ENCODE data around the gene STK32B.

STK32B gene

DNA sequence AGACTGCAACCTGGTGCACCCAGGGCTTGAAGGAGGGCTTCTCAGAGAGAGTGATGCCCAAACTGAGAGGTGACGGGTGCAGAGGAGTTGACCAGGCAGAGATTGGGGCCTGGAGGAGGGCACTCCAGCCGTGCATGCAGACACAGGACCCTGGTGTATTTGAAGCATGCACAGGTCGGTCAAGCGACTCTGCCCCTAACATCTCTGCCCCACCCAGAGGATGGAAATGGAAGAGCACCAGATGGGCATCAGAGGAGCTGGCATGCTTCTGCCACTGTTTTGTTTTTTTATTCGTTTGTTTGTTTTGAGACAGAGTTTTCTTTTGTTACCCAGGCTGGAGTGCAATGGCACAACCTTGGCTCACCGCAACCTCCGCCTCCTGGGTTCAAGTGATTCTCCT lies 336.2 kb downstream of the STK32B start:
- peaks cover 2% of the 10 kb centered on the region for H3K36me3 Mint-ChIP-seq (ENCODE audit: insufficient read depth)
- H3K27ac Mint-ChIP-seq = no peak overlapping the region
- ATAC-seq (replicated peaks) (no peak), DNase-seq (no peak)
- no peaks in the 10 kb centered on the region for H3K9me3 Mint-ChIP-seq
- H3K27me3 Mint-ChIP-seq = peaks cover 0 to 14% of the 10 kb centered on the region in 2 donors
- H3K4me1 Mint-ChIP-seq (ENCODE audit: low read depth in 2 of 2) = peaks cover 0 to 2% of the 10 kb centered on the region in 2 donors
- no peak overlapping the region for H3K4me3 Mint-ChIP-seq

GRCh38 chr4:5389756-5390310 lies 338.6 kb downstream of the STK32B start:
- DNase-seq (no peak), ATAC-seq (replicated peaks) (no peak)
- H3K4me3 Mint-ChIP-seq = no peak overlapping the region
- H3K27ac Mint-ChIP-seq = no peak overlapping the region
- no peaks in the 10 kb centered on the region for H3K9me3 Mint-ChIP-seq
- H3K27me3 Mint-ChIP-seq = peaks cover 0 to 2% of the 10 kb centered on the region in 2 donors
- H3K36me3 Mint-ChIP-seq (ENCODE audit: insufficient read depth) = peaks cover 2% of the 10 kb centered on the region
- peaks cover 0 to 2% of the 10 kb centered on the region in 2 donors for H3K4me1 Mint-ChIP-seq (ENCODE audit: low read depth in 2 of 2)

DNA sequence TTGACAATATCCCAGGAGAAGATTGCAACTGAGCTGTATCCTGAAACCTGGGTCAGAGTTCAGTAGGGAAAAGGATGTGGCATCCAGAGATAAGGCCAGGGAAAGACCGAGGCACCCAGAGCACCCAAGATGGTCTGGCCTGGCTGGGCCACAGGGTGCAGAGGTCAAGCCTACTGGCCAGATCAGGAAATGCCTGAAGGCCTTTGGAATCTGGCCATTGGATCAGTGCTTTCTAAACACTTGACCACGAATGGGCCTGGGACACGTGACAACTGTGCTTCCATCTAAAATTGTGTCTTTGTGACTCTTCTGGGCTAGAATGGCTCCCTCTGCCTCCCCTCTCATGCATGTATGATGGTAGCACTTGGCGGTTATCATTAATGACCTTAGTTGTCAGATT lies 340.2 kb downstream of the STK32B start:
- H3K27ac Mint-ChIP-seq = no peak overlapping the region
- H3K27me3 Mint-ChIP-seq = no peaks in the 10 kb centered on the region
- no peaks in the 10 kb centered on the region for H3K36me3 Mint-ChIP-seq (ENCODE audit: insufficient read depth)
- H3K4me1 Mint-ChIP-seq (ENCODE audit: low read depth in 2 of 2) = peaks cover 0 to 1% of the 10 kb centered on the region in 2 donors
- ATAC-seq (replicated peaks) = no peak
- no peaks in the 10 kb centered on the region for H3K9me3 Mint-ChIP-seq
- no peak for DNase-seq
- H3K4me3 Mint-ChIP-seq = no peak overlapping the region

DNA sequence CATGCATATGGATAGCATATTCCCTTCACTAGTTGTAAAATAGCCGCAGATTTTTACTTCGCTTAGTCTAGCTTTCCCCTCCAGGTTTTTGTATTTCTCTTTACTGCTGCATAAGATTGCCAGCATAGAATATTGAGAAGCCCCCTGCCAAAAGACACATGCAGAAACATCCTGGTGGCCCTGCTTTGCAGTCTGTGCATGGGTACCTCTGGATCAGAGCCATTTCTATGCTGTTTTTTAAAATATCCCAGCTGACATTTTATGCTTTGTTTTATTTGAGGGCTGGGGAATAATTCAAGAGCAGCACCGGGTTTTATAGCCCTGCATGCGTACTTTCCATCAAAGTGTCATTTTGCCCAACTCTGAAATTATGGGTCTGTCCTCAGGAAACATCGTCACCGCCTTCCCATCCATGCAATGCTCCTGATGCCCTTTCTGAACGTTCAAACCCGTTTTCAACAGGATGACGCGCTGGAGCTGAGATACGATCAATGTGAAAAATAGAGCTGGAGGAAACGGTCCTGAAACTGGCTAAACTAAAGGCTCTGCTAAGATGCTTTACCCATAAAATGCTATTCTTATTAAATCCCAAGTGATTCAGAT lies 342.7 kb downstream of the STK32B start:
- ATAC-seq (replicated peaks) (no peak), DNase-seq (no peak)
- Mint-ChIP-seq H3K4me3 (no peak overlapping the region), H3K9me3 (no peaks in the 10 kb centered on the region), H3K36me3 (ENCODE audit: insufficient read depth) (no peaks in the 10 kb centered on the region), H3K4me1 (ENCODE audit: low read depth in 2 of 2) (peaks cover 0 to 2% of the 10 kb centered on the region in 2 donors), H3K27ac (no peak overlapping the region), H3K27me3 (no peaks in the 10 kb centered on the region)

- Mint-ChIP-seq H3K4me1 (ENCODE audit: low read depth in 2 of 2) (peaks cover 0 to 2% of the 10 kb centered on the region in 2 donors), H3K36me3 (ENCODE audit: insufficient read depth) (no peaks in the 10 kb centered on the region), H3K27ac (no peak overlapping the region), H3K27me3 (no peaks in the 10 kb centered on the region), H3K9me3 (no peaks in the 10 kb centered on the region), H3K4me3 (no peak overlapping the region)
- ATAC-seq (replicated peaks) (no peak), DNase-seq (no peak)
Measured at GRCh38 chr4:5395781-5396180, 344.5 kb downstream of the STK32B start.

- ATAC-seq (replicated peaks) (no peak), DNase-seq (no peak)
- H3K4me1 Mint-ChIP-seq (ENCODE audit: low read depth in 2 of 2) = peaks cover 0 to 2% of the 10 kb centered on the region in 2 donors
- no peak overlapping the region for H3K27ac Mint-ChIP-seq
- H3K36me3 Mint-ChIP-seq (ENCODE audit: insufficient read depth) = no peaks in the 10 kb centered on the region
- H3K9me3 Mint-ChIP-seq = peaks cover 0 to 11% of the 10 kb centered on the region in 2 donors
- peaks cover 0 to under 1% of the 10 kb centered on the region in 2 donors for H3K27me3 Mint-ChIP-seq
- no peak overlapping the region for H3K4me3 Mint-ChIP-seq
Measured at GRCh38 chr4:5398056-5398455, 346.8 kb downstream of the STK32B start.

- H3K9me3 Mint-ChIP-seq = peaks cover 0 to 15% of the 10 kb centered on the region in 2 donors
- H3K4me3 Mint-ChIP-seq = no peak overlapping the region
- no peak for DNase-seq
- ATAC-seq (replicated peaks) = no peak
- H3K4me1 Mint-ChIP-seq (ENCODE audit: low read depth in 2 of 2) = peaks cover 0 to 2% of the 10 kb centered on the region in 2 donors
- peaks cover 0 to 8% of the 10 kb centered on the region in 2 donors for H3K27me3 Mint-ChIP-seq
- H3K36me3 Mint-ChIP-seq (ENCODE audit: insufficient read depth) = no peaks in the 10 kb centered on the region
- no peak overlapping the region for H3K27ac Mint-ChIP-seq
Measured at GRCh38 chr4:5399124-5399523, 347.8 kb downstream of the STK32B start.

- Mint-ChIP-seq H3K4me3 (no peak overlapping the region), H3K9me3 (peaks cover 0 to 15% of the 10 kb centered on the region in 2 donors), H3K4me1 (ENCODE audit: low read depth in 2 of 2) (peaks cover 0 to 2% of the 10 kb centered on the region in 2 donors), H3K27ac (no peak overlapping the region), H3K36me3 (ENCODE audit: insufficient read depth) (no peaks in the 10 kb centered on the region), H3K27me3 (peaks cover 0 to 8% of the 10 kb centered on the region in 2 donors)
- ATAC-seq (replicated peaks) (no peak), DNase-seq (no peak)
Measured at GRCh38 chr4:5399790-5400421, 348.6 kb downstream of the STK32B start.

DNA sequence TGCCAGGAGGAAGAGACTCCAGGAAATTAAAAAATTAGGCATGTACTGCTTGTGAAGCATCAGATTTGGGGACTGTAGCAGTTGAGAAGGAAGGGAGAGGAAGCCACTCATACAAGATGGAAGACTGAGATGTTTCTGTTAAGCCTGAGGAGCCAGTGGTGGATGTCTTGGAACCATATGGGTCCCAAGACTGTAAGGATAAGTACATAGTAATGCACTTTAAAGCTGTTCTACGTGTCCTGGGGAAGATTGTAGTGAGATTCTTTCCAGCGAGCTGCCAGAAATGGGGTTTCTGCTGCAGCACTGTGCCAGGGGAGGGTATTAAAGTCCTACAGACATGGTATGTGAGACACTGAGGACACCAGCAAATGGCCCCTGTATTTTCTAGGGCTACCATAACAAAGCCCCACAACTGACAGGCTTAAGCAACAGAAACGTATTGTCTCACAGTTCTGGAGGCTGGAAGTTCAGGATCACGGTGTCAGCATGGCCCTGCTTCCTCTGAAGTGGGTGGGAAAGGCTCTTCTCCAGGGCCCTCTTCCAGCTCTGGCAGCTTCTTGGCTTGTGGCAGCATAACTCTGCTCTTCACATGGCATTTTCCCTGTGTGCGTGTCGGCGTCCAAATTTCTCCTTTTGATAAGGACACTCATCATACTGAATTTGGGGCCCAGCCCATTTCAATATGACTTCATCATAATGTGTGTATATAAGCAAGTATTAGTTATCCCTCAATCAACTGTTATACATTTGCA lies 352.6 kb downstream of the STK32B start:
- Mint-ChIP-seq H3K4me3 (no peak overlapping the region), H3K27ac (no peak overlapping the region), H3K9me3 (peaks cover 2 to 20% of the 10 kb centered on the region in 2 donors), H3K4me1 (ENCODE audit: low read depth in 2 of 2) (no peaks in the 10 kb centered on the region), H3K27me3 (peaks cover 0 to 8% of the 10 kb centered on the region in 2 donors), H3K36me3 (ENCODE audit: insufficient read depth) (peaks cover 3% of the 10 kb centered on the region)
- ATAC-seq (replicated peaks) (no peak), DNase-seq (no peak)

GRCh38 chr4:5409237-5409636 lies 358.0 kb downstream of the STK32B start:
- H3K4me3 Mint-ChIP-seq = no peak overlapping the region
- peaks cover 0 to 4% of the 10 kb centered on the region in 2 donors for H3K27me3 Mint-ChIP-seq
- ATAC-seq (replicated peaks) (no peak), DNase-seq (no peak)
- H3K4me1 Mint-ChIP-seq (ENCODE audit: low read depth in 2 of 2) = no peaks in the 10 kb centered on the region
- H3K27ac Mint-ChIP-seq = no peak overlapping the region
- peaks cover 2 to 5% of the 10 kb centered on the region in 2 donors for H3K9me3 Mint-ChIP-seq
- H3K36me3 Mint-ChIP-seq (ENCODE audit: insufficient read depth) = peaks cover 3% of the 10 kb centered on the region

DNA sequence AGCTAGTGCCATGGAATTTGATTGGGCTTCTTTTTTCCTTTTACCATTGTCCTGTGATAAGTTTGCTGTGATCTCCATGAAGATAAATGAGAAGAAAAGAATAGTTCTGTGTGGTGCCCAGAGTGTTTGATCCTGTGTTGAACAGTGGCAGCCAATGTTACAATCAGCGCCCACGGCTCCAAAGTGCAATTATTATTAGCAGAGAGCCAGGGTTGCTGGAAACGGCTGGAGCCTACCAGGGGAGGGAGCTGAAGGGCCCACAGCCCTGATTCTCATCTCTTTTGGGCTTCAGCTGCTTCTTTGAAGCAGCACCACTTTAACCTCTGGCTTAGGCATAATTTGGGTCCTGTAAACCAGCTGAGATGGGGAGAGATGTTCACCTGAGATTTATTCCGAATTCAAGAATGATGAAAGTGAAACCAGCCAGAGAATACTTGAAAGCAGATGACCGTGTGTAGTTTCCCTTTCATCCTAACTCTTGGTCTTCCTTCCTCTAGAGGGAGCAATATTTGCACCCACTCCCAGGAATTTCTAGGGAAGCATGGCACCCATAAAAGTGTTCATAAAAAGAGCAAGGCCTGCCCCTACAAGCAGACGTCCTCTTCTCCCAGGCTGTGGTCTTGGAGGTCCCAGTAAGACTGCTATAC lies 358.8 kb downstream of the STK32B start:
- no peak for ATAC-seq (replicated peaks)
- H3K9me3 Mint-ChIP-seq = peaks cover 2 to 5% of the 10 kb centered on the region in 2 donors

GRCh38 chr4:5412296-5412695 lies 361.0 kb downstream of the STK32B start:
- H3K9me3 Mint-ChIP-seq = peaks cover 0 to 4% of the 10 kb centered on the region in 2 donors
- peaks cover 0 to 9% of the 10 kb centered on the region in 2 donors for H3K27me3 Mint-ChIP-seq
- DNase-seq (no peak), ATAC-seq (replicated peaks) (no peak)
- H3K27ac Mint-ChIP-seq = no peak overlapping the region
- no peak overlapping the region for H3K4me3 Mint-ChIP-seq
- no peaks in the 10 kb centered on the region for H3K4me1 Mint-ChIP-seq (ENCODE audit: low read depth in 2 of 2)
- peaks cover 3% of the 10 kb centered on the region for H3K36me3 Mint-ChIP-seq (ENCODE audit: insufficient read depth)

More for the DNA sequence above, 358.8 kb downstream of the STK32B start:
- Mint-ChIP-seq H3K27ac (no peak overlapping the region), H3K27me3 (peaks cover 0 to 9% of the 10 kb centered on the region in 2 donors), H3K36me3 (ENCODE audit: insufficient read depth) (peaks cover 3% of the 10 kb centered on the region), H3K4me3 (no peak overlapping the region), H3K4me1 (ENCODE audit: low read depth in 2 of 2) (no peaks in the 10 kb centered on the region)
- DNase-seq = no peak

GRCh38 chr4:5412751-5413150 lies 361.5 kb downstream of the STK32B start:
- no peak for ATAC-seq (replicated peaks)
- no peak overlapping the region for H3K27ac Mint-ChIP-seq

More at GRCh38 chr4:5412751-5413150, 361.5 kb downstream of the STK32B start:
- Mint-ChIP-seq H3K4me1 (ENCODE audit: low read depth in 2 of 2) (no peaks in the 10 kb centered on the region), H3K4me3 (no peak overlapping the region), H3K27me3 (peaks cover 0 to 9% of the 10 kb centered on the region in 2 donors), H3K9me3 (peaks cover 0 to 9% of the 10 kb centered on the region in 2 donors), H3K36me3 (ENCODE audit: insufficient read depth) (peaks cover 3% of the 10 kb centered on the region)
- no peak for DNase-seq
